ENCODE results near the gene BLVRB. TPM values are rescaled to one million over a fixed set of nuclear protein-coding genes. Genes with fewer than 3 reads are reported as not detected.

BLVRB gene
- total and polyA plus RNA-seq, 2 experiments from 2014 or later: 43.7 to 53.7 TPM

DNA sequence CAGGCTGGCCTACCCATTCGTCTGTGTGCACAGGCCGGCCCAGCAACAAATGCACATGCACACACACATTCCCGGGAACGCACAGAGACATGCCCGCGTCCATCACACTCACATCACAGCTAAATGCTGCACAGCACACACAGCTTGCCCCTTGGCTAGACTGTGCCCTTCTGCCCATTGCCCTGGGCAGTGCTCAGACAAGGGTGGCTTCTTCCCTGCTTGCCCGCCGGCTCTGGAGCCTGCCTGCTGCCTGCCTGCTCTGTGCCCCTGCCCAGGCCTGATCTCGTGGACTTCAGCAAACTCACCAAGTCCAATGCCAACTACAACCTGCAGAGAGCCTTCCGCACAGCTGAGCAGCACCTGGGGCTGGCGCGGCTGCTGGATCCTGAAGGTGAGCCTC, 31.7 kb upstream of the BLVRB start:
- H3K36me3 Mint-ChIP-seq (ENCODE audit: low read depth): no peaks in the 10 kb centered on the region

DNA sequence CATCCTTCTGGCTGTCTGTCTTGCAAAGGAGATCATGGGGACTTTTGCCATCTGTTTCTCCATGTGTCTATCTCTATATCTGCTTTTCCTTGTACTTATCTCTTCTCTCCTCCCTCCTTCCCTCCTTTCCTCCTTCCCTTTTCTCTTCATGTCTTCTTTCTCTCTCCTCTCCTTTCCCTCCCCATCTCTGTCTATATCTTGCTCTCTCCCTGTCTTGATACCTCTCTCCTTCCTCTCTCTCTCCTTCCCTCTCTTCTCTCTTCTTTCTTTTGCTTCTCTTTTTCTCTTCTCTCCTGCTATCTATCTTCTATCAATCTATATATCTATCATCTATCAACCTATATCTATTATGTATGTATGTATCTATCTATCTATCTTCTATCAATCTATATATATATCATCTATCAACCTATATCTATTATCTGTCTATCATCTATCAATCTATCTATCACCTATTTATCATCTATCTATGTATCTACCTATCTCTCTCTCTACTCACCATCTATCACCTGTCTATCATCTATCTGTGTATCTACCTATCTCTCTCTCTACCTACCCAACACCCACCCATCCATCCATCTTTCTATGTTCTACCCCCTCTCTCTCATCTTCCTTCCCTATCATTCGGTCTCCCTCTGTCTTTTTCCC, 28.8 kb upstream of the BLVRB start:
- no peaks in the 10 kb centered on the region for H3K36me3 Mint-ChIP-seq (ENCODE audit: low read depth)
- TF ChIP-seq, protein P1, sequence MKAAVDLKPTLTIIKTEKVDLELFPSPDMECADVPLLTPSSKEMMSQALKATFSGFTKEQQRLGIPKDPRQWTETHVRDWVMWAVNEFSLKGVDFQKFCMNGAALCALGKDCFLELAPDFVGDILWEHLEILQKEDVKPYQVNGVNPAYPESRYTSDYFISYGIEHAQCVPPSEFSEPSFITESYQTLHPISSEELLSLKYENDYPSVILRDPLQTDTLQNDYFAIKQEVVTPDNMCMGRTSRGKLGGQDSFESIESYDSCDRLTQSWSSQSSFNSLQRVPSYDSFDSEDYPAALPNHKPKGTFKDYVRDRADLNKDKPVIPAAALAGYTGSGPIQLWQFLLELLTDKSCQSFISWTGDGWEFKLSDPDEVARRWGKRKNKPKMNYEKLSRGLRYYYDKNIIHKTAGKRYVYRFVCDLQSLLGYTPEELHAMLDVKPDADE (IDR thresholded peaks at IDR 0.05): no peak
- TF ChIP-seq STAT1 (IDR thresholded peaks at IDR 0.05; ENCODE audit: unreplicated experiment) (no peak), ZNF331 (CRISPR knock-in tag; IDR thresholded peaks at IDR 0.05; ENCODE audit: low read depth) (no peak), EZH2 (IDR thresholded peaks at IDR 0.05; ENCODE audit: low read depth, unreplicated experiment) (no peak), NANOG (IDR thresholded peaks at IDR 0.05; ENCODE audit: borderline replicate concordance) (no peak), POLR2AphosphoS5 (IDR thresholded peaks at IDR 0.05; ENCODE audit: low read depth) (no peak)
- TF ChIP-seq, protein P2, sequence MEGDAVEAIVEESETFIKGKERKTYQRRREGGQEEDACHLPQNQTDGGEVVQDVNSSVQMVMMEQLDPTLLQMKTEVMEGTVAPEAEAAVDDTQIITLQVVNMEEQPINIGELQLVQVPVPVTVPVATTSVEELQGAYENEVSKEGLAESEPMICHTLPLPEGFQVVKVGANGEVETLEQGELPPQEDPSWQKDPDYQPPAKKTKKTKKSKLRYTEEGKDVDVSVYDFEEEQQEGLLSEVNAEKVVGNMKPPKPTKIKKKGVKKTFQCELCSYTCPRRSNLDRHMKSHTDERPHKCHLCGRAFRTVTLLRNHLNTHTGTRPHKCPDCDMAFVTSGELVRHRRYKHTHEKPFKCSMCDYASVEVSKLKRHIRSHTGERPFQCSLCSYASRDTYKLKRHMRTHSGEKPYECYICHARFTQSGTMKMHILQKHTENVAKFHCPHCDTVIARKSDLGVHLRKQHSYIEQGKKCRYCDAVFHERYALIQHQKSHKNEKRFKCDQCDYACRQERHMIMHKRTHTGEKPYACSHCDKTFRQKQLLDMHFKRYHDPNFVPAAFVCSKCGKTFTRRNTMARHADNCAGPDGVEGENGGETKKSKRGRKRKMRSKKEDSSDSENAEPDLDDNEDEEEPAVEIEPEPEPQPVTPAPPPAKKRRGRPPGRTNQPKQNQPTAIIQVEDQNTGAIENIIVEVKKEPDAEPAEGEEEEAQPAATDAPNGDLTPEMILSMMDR (conservative IDR thresholded peaks at IDR 0.05; ENCODE audit: low read depth in 2 of 2): no peak

More for the DNA sequence above, 31.7 kb upstream of the BLVRB start:
- Histone ChIP-seq H3K27me3 (ENCODE audit: insufficient read depth) (no peaks in the 10 kb centered on the region), H3F3A (replicated peaks; ENCODE audit: low read depth) (no peaks in the 10 kb centered on the region), H3K4me3 (no peak overlapping the region), H3K27ac (ENCODE audit: low read depth) (no peak overlapping the region), H3K9me2 (ENCODE audit: insufficient read depth) (no peaks in the 10 kb centered on the region), H4K20me1 (replicated peaks; ENCODE audit: insufficient read depth) (no peaks in the 10 kb centered on the region), H3K4me1 (ENCODE audit: insufficient read depth) (no peaks in the 10 kb centered on the region), H3K79me2 (replicated peaks; ENCODE audit: insufficient read depth) (no peaks in the 10 kb centered on the region), H3K4me2 (no peak overlapping the region), H3K36me3 (ENCODE audit: insufficient read depth) (no peaks in the 10 kb centered on the region), H2AFZ (no peak overlapping the region)
- Mint-ChIP-seq H3K9me3 (peaks cover 6% of the 10 kb centered on the region), H3K27me3 (ENCODE audit: insufficient read depth, low read depth, poor library complexity) (peaks cover 20% of the 10 kb centered on the region), H3K4me1 (no peaks in the 10 kb centered on the region; the same call in 2 of the 3 replicates), H3K4me3 (no peak overlapping the region), H3K27ac (no peak overlapping the region)
- no peak for ATAC-seq
- no peak for DNase-seq (ENCODE audit: low spot score)
- no peak for TF ChIP-seq EZH2phosphoT487 (IDR thresholded peaks at IDR 0.05; ENCODE audit: unreplicated experiment)
- TF ChIP-seq, protein P3, sequence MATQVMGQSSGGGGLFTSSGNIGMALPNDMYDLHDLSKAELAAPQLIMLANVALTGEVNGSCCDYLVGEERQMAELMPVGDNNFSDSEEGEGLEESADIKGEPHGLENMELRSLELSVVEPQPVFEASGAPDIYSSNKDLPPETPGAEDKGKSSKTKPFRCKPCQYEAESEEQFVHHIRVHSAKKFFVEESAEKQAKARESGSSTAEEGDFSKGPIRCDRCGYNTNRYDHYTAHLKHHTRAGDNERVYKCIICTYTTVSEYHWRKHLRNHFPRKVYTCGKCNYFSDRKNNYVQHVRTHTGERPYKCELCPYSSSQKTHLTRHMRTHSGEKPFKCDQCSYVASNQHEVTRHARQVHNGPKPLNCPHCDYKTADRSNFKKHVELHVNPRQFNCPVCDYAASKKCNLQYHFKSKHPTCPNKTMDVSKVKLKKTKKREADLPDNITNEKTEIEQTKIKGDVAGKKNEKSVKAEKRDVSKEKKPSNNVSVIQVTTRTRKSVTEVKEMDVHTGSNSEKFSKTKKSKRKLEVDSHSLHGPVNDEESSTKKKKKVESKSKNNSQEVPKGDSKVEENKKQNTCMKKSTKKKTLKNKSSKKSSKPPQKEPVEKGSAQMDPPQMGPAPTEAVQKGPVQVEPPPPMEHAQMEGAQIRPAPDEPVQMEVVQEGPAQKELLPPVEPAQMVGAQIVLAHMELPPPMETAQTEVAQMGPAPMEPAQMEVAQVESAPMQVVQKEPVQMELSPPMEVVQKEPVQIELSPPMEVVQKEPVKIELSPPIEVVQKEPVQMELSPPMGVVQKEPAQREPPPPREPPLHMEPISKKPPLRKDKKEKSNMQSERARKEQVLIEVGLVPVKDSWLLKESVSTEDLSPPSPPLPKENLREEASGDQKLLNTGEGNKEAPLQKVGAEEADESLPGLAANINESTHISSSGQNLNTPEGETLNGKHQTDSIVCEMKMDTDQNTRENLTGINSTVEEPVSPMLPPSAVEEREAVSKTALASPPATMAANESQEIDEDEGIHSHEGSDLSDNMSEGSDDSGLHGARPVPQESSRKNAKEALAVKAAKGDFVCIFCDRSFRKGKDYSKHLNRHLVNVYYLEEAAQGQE (IDR thresholded peaks at IDR 0.05; ENCODE audit: unreplicated experiment): no peak
- TF ChIP-seq, protein P2 (conservative IDR thresholded peaks at IDR 0.05; ENCODE audit: low read depth in 2 of 2): no peak
- no peak for TF ChIP-seq ZNF331 (CRISPR knock-in tag; IDR thresholded peaks at IDR 0.05; ENCODE audit: low read depth)

More for the DNA sequence above, 28.8 kb upstream of the BLVRB start:
- no peaks in the 10 kb centered on the region for H4K20me1 ChIP-seq (replicated peaks; ENCODE audit: insufficient read depth)
- no peaks in the 10 kb centered on the region for H3K4me1 ChIP-seq (ENCODE audit: insufficient read depth)
- no peak for DNase-seq (ENCODE audit: low spot score)
- no peaks in the 10 kb centered on the region for H3K27me3 ChIP-seq (ENCODE audit: insufficient read depth)
- no peaks in the 10 kb centered on the region for H3K79me2 ChIP-seq (replicated peaks; ENCODE audit: insufficient read depth)
- no peak overlapping the region for H3K27ac ChIP-seq (ENCODE audit: low read depth)
- Mint-ChIP-seq H3K27ac (no peak overlapping the region), H3K9me3 (peaks cover 14% of the 10 kb centered on the region), H3K4me3 (no peak overlapping the region), H3K4me1 (no peaks in the 10 kb centered on the region; the same call in 2 of the 3 replicates), H3K27me3 (ENCODE audit: insufficient read depth, low read depth, poor library complexity) (peaks cover 19% of the 10 kb centered on the region)
- no peak overlapping the region for H3K4me3 ChIP-seq
- H3K36me3 ChIP-seq (ENCODE audit: insufficient read depth): no peaks in the 10 kb centered on the region
- H2AFZ ChIP-seq: no peak overlapping the region
- no peak overlapping the region for H3K4me2 ChIP-seq
- 0 out of 2 replicates have a peak, but pooled peaks cover 11% of the 10 kb centered on the region for H3K9me2 ChIP-seq (ENCODE audit: insufficient read depth)
- no peak for ATAC-seq
- no peaks in the 10 kb centered on the region for H3F3A ChIP-seq (replicated peaks; ENCODE audit: low read depth)
